HG03045 (cell line): Measurements from ENCODE around the gene LMO7.
"Not testable (repeated sequence)": the region's sequence is repeated elsewhere in the genome, so short reads cannot be mapped to it uniquely, and the experiment has no call there.

Experiments
- ATAC-seq: cut with Tn5 transposase; IDR thresholded peaks from one replicate; pipeline ENCODE4 v1.9.1; 2021; ENCODE audit warnings: mild to moderate bottlenecking, moderate library complexity; ENCODE audit not compliant: unreplicated experiment

The LMO7 gene

GRCh38 chr13:75739244-75739868 is 103.2 kb downstream of the LMO7 start:
- ATAC-seq: peak; percentile 56

GRCh38 chr13:75740031-75740430 is 103.9 kb downstream of the LMO7 start:
- no peak for ATAC-seq

DNA sequence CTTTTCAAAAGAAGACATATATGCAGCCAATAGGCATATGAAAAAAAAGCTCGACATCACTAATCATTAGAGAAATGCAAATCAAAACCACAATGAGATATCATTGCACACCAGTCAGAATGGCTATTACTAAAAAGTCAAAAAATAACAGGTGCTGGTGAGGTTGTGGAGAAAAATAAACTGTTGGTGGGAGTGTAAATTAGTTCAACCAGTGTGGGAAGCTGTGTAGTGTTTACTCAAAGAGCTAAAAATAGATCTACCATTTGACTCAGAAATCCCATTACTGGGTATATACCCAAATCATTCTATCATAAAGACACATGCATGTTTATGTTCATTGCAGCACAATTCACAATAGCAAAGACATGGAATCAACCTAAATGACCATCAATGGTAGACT is 106.9 kb downstream of the LMO7 start:
- ATAC-seq: not testable (repeated sequence)

DNA sequence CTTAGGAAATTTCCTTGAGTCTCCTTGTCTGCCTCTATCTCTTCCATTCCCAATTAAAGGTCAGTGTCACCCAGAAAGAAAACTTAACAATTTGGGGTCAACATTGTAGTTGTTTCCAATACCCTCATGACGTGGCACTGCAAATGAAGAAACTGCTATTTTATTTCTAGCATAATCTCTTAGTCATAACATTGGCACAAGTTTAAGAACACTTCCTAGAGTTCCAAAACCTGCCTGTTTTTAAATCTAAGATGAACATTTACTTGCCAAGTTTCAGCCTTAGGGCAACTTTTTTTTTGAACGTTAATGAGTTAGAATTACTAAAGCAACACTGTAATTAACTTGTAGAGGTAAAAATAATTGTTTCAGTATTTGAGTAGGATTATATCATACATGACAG is 108.0 kb downstream of the LMO7 start:
- ATAC-seq: no peak

DNA sequence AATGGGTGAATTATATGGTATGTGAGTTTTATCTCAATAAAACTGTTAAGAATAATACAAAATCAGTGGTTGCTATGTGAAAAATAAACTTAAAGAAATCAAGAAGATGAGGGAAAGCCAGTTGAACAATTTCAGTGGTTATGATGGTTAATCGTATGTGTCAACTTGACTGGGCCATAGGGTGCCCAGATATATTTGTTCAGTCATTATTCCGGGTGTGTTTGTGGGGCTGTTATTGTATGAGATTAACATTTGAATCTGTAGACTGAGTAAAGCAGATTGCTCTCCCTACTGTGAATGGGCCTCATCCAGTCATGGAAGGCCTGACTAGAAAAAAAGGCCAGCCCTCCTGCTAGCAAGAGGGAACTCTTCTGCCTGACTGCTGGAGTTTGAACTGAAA is 109.3 kb downstream of the LMO7 start:
- ATAC-seq: no peak

DNA sequence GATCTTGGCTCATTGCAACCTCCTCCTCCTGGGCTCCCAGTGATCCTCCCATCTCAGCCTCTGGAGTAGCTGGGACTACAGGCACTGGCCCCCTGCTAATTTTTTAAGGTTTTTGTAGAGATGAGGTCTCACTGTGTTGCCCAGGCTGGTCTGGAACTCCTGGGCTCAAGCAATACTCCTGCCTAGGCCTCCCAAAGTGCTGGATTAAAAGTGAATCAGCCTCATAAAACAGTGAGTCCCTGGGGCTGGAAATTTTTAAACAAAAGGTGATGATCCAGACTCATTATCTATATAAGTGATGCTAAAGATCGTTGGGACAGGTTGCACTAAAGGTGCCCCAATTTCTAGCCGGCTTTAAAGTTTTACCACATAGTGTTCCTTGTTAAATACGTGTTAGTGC is 112.7 kb downstream of the LMO7 start:
- no peak for ATAC-seq

DNA sequence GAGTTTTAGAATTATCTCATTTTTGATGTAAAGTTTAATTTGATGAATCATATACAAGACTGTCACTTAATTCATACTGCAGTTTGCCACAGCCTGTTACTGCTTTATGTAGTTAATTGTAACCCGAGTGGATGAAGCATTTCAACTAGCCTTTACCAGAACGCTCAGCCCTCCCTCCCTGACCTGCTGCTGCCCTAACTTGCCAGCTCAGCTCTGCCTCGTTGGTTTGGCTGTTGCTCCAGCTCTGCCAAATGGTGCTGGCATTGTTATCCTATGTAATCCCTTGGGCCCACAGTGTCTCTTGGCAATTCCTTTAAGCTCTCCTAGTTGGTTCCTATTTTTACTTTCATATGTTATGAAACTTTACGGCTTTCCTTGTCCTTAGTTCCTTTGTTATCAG is 113.3 kb downstream of the LMO7 start:
- ATAC-seq: no peak

DNA sequence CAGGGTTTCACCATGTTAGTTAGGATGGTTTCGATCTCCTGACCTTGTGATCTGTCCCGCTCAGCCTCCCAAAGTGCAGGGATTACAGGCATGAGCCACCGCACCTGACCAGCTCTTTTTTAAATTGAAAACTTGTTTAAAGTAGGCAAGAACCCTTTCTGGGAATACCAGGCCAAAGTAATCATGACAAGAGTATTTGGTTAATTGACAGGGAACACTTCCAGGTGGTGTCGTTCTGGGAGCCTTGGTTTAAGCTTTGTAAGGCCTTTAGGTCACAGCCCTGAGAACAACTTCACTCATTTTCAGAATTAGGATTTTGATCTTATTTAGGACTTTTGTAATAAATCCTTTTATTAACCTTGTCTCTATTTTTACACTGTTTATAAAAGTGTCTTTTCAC is 115.2 kb downstream of the LMO7 start:
- no peak for ATAC-seq

GRCh38 chr13:75752826-75753225 is 116.7 kb downstream of the LMO7 start:
- no peak for ATAC-seq

DNA sequence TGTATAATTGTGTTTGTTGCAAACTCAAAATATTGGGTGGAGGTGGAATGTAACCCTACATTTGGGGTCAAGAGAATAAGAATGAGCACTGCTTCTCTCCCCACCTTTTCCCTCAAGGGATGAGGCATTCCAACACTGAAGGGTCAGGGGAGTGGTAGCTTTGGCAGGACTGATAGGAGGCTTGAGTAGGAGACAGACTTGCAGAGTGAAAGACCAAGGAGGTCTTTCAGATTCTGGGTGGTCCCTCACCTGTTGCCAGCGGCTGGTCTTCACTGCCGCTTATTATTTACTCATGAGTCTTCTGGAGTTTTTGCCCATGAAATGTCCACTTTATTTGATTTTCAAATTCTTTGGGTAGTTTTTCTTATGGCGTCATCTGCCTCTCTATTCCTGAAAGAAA is 118.8 kb downstream of the LMO7 start:
- no peak for ATAC-seq

- ATAC-seq: no peak
These were observed 121.2 kb downstream of the LMO7 start for GRCh38 chr13:75757336-75757735.

DNA sequence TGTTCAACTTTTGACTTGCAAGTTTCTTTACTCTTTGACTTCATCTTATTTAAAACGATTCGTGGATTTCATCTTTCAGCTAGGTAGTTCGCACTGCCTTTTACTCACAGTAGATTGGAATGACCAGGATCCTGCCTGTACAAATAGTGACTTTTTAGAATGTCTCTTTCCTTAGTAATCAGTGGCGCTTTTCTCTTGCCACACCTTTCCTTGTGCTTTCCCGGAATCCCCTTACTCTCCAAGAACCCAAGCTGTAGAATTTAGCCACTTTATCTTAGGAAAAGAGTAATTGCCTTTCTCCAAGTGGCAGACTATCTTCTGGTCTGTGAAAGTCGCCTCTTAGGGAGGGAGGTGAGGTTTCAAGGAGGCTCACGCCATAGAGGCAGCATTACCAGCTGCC is 123.4 kb downstream of the LMO7 start:
- ATAC-seq: no peak

GRCh38 chr13:75760131-75761021 is 124.2 kb downstream of the LMO7 start:
- peak; percentile 33 for ATAC-seq

GRCh38 chr13:75761369-75761768 is 125.2 kb downstream of the LMO7 start:
- ATAC-seq: no peak

DNA sequence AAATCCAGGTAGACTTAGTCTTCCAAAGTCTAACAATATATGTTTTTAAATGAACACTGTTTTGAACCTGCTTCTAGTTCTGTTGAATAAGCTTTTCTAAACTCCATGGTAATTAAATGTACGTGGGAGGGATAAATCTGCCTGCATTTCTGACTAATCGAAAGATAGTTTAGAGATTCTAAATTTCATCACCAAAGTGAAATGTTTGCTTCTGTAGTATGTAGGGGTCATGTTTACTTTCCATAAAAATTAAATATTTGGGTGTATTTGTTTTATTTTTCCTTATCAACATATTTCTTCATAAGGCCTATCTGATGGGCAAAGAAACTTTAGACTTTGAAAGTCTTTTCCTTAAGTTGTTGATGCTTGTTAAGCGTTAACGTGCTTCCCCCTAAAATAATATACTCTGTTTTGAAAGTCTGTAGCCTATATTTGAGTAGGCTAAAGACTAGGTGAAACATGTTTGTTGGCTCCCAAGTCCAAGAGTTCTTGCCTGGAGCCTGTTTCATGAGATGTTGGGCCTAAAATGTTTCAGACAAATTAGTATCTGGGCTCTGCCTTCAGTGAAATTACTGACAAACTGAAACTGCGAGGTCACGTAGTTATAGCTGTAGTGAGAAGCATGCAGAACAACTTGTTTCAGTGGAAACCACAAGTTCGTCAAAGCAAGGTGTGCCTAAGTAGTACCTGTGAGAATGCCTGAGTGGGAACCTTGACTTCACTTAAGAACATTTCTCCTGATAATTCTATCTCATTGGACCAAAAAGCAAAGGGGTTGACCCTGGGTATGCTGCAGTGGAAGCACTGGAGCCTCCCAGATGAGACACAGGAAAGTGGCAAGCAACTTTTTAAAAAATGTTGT is 126.2 kb downstream of the LMO7 start:
- ATAC-seq: peak; percentile 98

GRCh38 chr13:75762955-75763354 is 126.8 kb downstream of the LMO7 start:
- peak; percentile 9 for ATAC-seq

- no peak for ATAC-seq
These were observed 127.4 kb downstream of the LMO7 start for GRCh38 chr13:75763512-75763911.

DNA sequence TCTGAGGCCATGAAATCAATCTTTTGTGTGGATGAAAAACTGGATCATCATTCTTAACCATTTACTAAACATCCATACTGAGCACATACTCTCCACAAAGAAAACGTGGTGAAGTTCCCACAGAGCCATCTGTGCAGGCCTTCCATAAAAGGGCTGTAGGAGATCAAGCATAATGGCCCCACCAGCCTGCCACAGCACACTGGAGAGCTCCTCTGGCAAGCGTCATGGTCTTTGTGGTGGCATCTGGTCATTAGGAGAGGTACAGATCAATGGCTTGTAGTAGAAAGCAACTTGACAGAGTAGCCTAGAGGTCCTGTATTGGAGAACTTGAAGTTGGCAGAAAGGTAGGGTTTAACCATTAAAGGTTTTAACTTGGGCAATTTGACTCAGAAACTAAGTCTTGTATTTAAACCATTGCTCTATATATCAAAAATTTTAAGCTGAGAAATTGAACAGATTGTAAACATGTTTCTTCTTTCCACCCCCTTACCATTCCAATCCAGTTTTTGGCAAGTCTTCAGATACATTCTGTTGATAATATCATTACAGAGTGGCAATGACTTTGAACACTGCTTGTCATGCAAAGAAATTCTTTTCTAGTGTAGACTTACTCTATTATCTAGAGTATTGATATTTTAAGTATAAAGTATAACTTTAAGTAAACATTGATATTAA is 128.3 kb downstream of the LMO7 start:
- no peak for ATAC-seq

- ATAC-seq: no peak
These were observed 128.8 kb downstream of the LMO7 start for GRCh38 chr13:75764926-75765310.

DNA sequence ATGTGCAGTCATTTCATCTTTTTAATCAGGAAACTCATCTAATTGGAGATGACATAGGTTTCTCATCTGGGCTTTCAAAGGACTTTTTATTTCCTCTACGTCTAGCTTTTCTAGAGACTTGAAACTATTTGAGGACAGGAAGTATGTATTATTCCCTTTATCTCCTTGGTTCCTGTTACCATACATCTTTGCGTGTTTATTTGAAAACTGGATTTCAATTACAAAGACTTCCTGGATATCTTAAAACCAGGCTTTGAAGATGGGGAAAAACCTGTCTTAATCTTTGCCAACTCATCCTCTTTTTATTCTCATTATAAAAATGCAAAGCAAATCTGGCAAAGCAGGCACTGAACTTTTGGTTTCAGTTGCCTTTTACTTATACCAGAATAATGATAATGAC is 130.5 kb downstream of the LMO7 start:
- no peak for ATAC-seq
